Measurements from ENCODE around the gene HS3ST6.
"Not testable (repeated sequence)": the region's sequence is repeated elsewhere in the genome, so short reads cannot be mapped to it uniquely, and the experiment has no call there.

Gene HS3ST6

DNA sequence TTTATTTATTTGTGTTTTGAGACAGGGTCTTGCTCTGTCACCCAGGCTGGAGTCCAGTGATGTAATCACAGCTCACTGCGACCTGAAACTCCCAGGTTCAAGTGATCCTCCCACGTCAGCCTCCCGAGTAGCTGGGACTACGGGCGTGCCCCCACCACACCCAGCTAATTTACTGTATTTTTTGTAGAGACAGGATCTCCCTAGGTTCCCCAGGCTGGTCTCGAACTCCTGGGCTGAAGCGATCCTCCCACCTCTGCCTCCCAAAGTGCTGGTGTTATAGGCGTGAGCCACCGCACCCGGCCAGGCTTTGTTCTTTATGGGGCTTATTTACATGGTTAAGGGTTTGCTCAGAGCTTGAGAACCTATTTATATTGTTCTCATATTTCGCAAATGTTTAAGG, 40.4 kb downstream of the HS3ST6 start:
- DNase-seq (ENCODE audit: low spot score in 2 of 2), result no peak
- H3K4me3 ChIP-seq, result no peak overlapping the region

DNA sequence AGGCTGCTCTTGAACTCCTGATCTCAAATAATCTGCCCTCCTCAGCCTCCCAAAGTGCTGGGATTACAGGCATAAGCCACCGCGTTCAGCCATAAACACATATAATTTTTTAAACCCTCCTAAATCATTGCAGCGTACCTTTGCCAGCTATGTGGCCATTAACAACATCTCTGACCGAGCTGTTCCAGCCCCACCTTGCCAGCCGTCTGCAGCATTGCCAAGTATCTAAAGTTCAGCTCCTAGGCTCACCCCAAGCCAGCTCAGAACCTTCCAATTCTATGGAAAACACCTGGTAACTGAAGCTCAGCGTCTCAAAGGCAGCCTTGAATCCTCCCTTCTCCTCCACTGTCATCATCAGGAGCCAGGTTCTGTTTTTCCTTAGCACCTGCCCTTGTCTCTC, 41.1 kb downstream of the HS3ST6 start:
- Histone ChIP-seq H3K9me3 (no peaks in the 10 kb centered on the region), H3K36me3 (replicated peaks) (no peaks in the 10 kb centered on the region), H3K4me3 (no peak overlapping the region), H3K27me3 (ENCODE audit: low read depth) (peaks cover 5% of the 10 kb centered on the region; the same call in 1 of the 2 replicates), H3K4me1 (no peaks in the 10 kb centered on the region)
- no peak for DNase-seq (ENCODE audit: low spot score in 2 of 2)
- in situ Hi-C loops (cut with MboI; ENCODE audit: low sequenced_read_pairs), result no loop called here

More for the DNA sequence above, 40.4 kb downstream of the HS3ST6 start:
- in situ Hi-C loops (cut with MboI; ENCODE audit: low sequenced_read_pairs), result no loop called here
- Histone ChIP-seq H3K9me3 (no peaks in the 10 kb centered on the region), H3K4me1 (no peaks in the 10 kb centered on the region), H3K36me3 (replicated peaks) (no peaks in the 10 kb centered on the region), H3K27me3 (ENCODE audit: low read depth) (peaks cover 5% of the 10 kb centered on the region; the same call in 1 of the 2 replicates)

DNA sequence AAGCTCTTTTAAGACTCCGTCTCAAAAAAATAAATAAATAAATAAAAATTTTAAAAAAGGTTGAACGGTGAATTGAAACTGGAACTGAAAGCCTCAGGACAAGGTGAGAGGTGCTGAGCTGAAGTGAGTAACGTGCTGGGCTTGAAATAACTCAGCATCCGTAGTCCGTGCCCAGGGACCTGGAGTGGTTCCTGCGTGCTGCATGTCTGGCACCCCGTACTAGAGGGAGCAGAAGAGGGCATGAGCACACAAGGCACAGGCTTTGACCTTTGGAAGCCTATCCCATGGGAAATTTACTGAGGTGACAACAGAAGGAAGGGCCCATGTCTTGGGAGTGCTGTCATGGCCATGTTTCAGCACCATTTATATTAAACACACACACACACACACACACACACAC, 41.7 kb downstream of the HS3ST6 start:
- no peaks in the 10 kb centered on the region for H3K4me1 ChIP-seq
- DNase-seq (ENCODE audit: low spot score in 2 of 2), result no peak
- no peaks in the 10 kb centered on the region for H3K36me3 ChIP-seq (replicated peaks)
- no peak overlapping the region for H3K4me3 ChIP-seq
- in situ Hi-C loops (cut with MboI; ENCODE audit: low sequenced_read_pairs), result no loop called here
- H3K27me3 ChIP-seq (ENCODE audit: low read depth), result peaks cover 5% of the 10 kb centered on the region; the same call in 1 of the 2 replicates
- H3K9me3 ChIP-seq, result no peaks in the 10 kb centered on the region

DNA sequence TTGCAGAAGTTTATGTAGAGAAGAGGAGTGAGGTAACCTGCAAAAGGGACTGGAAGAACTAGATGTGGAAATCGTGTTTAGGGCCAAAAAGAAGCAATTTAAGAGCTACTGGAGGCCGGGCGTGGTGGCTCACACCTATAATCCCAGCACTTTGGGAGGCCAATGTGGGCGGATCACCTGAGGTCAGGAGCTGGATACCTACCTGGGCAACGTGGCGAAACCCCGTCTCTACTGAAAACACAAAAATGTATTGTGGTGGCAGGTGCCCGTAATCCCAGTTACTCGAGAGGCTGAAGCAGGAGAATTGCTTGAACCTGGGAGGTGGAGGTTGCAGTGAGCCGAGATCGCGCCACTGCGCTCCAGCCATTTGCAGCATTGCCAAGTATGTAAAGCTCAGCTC, 42.1 kb downstream of the HS3ST6 start:
- H3K36me3 ChIP-seq (replicated peaks); H3K9me3 ChIP-seq; H3K4me3 ChIP-seq; H3K27me3 ChIP-seq (ENCODE audit: low read depth); in situ Hi-C loops (cut with MboI; ENCODE audit: low sequenced_read_pairs); H3K4me1 ChIP-seq; DNase-seq (ENCODE audit: low spot score in 2 of 2): not testable (repeated sequence)

DNA sequence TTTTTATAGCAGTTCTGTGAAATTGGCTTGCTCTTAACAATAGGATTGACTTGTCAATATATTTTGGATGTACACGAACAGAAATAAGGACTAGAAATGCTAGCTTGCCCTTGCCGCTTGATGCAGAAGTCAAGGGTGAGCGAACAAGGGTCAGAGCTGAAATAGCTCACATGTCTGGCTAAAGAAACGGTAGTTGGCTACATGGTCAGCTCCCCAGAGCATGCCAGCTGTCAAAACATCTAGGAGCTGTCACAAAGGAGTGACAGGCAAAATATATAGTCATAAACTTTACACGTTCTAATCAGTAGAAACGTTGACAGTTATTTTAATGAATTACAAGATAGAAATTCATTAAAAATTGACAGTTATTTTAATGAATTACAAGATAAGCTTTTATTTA, 43.4 kb downstream of the HS3ST6 start:
- DNase-seq (ENCODE audit: low spot score in 2 of 2), result no peak
- Histone ChIP-seq H3K4me3 (no peak overlapping the region), H3K36me3 (replicated peaks) (no peaks in the 10 kb centered on the region), H3K27me3 (ENCODE audit: low read depth) (peaks cover 5% of the 10 kb centered on the region; the same call in 1 of the 2 replicates), H3K9me3 (no peaks in the 10 kb centered on the region), H3K4me1 (no peaks in the 10 kb centered on the region)
- in situ Hi-C loops (cut with MboI; ENCODE audit: low sequenced_read_pairs), result no loop called here

DNA sequence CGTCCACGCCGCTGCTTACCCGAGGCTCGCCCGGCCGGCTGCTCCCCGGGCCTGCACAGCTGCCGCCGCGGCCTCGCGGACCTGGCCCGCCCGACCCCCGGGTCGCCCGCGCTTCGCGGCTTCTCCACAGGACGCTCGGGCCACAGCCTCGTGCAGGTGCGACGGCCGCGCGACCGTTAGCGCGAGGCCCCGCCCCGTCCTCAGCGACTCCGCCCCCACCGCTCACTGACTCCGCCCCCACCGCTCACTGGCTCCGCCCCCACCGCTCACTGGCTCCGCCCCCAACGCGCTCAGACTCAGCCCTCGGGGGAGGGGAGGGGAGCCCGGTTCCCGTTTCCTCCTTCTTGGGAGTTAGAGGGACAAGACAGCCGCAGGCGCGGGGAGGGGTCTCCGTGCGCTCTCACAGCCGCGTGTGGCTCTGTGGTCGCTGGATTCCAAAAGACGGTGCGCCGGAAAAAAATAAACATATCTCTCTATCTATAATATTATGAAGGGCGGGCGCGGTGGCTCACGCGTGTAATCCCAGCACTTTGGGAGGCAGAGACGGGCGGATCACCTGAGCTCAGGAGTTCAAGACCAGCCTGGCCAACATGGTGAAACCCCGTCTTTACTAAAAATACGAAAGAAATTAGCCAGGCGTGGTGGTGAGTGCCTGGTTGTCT, 46.1 kb downstream of the HS3ST6 start, which contains the start of gene MEIOB:
MEIOB (minus strand) TSS at position 191 of the 662 bp plus-strand sequence. CDS start 3,989 bp downstream, outside the sequence.
- Histone ChIP-seq H3K9me3 (no peaks in the 10 kb centered on the region), H3K4me1 (no peaks in the 10 kb centered on the region), H3K4me3 (peak within 1 kb of the TSS; percentile 21), H3K36me3 (replicated peaks) (no peaks in the 10 kb centered on the region), H3K27me3 (ENCODE audit: low read depth) (0 out of 2 replicates have a peak, but pooled peaks cover 4% of the 10 kb centered on the region)
- DNase-seq (ENCODE audit: low spot score in 2 of 2), result peak in 1 of 2 experiments; percentile 71
- in situ Hi-C loops (cut with MboI; ENCODE audit: low sequenced_read_pairs), result no loop called here

DNA sequence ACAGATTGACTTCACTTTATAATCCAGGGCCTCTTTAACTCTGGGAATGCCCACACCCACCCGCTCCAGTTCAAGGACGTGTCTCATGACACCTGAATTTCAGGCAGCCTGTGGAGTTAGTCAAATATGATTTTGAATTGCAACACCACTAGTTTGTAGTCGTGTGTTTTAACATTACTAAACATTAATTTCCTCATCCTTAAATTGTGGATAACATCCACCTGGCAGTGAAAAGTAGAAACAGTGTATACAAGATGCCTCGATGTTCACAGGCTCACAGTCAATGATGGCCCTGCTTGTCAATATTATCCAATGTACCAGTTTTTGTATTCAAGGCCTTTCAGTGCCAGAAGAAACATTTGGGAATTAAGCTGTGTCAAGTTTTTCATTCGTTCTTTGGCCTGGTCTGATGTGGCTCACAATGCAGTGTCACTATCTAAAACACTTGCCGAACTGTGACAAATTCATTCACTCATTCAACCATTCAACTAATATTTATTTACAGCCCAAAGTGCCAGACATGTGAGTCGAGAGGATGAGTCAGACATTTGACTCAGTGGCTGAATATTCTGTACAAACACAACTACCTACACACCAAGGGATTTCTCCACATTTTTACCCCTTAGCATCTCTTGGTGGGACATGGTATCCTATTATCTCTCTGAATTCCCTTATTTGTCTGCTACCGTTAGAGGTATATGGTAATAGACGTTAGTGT, 47.7 kb downstream of the HS3ST6 start:
- H3K9me3 ChIP-seq, result no peaks in the 10 kb centered on the region
- H3K4me3 ChIP-seq, result no peak overlapping the region
- no peaks in the 10 kb centered on the region for H3K36me3 ChIP-seq (replicated peaks)
- DNase-seq (ENCODE audit: low spot score in 2 of 2), result no peak
- no peaks in the 10 kb centered on the region for H3K4me1 ChIP-seq
- peaks cover 6% of the 10 kb centered on the region; the same call in 1 of the 2 replicates for H3K27me3 ChIP-seq (ENCODE audit: low read depth)
- in situ Hi-C loops (cut with MboI; ENCODE audit: low sequenced_read_pairs), result no loop called here

DNA sequence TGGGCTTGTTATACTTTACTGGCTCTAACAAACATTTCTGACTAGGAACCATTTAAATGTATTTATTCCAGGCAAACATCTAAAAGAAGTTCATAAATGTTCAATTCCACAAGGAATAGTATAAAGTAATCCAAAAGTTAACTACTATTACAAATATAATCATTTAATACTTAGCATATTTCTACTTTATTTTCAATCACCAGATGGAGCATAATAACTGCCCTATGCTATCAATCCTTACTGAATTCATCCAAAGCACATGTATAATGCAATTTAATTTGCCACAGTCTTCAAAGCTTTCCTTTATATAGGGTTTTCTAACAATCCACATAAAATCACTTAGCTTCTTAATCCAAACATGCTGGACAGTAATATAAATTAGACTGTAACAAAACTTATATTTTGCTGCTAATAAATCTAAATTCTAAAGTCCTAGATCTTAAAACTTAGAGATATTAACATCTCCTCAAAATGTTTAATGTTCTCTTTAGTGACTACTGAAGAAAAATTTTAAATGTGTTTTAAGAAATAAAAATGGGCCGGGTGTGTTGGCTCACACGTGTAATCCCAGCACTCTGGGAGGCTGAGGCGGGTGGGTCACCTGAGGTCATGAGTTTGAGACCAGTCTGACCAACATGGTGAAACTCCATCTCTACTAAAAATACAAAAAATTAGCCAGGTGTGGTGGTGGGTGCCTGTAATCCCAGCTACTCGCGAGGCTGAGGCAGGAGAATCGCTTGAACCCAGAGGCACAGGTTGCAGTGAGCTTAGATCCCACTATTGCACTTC, 52.1 kb downstream of the HS3ST6 start:
- Histone ChIP-seq H3K27me3 (ENCODE audit: low read depth) (peaks cover 13% of the 10 kb centered on the region), H3K4me1 (no peaks in the 10 kb centered on the region), H3K36me3 (replicated peaks) (no peaks in the 10 kb centered on the region), H3K9me3 (no peaks in the 10 kb centered on the region), H3K4me3 (no peak overlapping the region)
- in situ Hi-C loops (cut with MboI; ENCODE audit: low sequenced_read_pairs), result no loop called here
- no peak for DNase-seq (ENCODE audit: low spot score in 2 of 2)

DNA sequence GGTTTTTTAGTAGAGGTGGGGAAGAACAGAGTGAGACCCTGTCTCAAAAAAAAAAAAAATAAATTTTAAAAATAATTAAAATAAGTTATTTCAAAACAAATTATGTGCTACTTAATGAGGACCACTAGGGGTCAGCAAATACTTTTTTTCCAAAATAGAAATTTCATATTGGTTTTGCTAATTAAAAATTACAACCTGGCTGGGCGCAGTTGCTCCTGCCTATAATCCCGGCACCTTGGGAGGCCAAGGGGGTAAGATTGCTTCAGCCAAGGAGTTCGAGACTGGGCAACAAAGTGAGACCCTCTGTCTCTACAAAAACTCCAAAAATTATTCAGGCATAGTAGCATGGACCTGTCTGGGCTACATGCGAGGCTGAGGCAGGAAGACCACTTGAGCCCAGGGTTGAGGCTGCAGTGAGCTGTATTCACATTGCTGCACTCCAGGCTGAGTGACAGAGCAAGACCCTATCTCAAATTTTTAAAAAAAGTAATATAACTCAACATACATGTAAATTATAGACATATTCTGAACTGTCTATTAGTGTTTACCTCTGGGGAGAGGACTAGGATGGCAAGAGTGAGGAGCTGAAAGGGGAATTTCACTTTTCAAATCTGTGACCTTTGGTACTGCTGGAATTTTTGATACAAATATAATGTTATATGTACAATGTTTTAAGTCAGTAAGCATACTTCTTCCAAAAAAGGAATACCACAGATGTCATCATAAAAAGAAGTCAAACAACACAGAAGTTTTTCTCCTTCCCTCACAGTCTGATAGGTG, 54.3 kb downstream of the HS3ST6 start:
- H3K4me1 ChIP-seq, result no peaks in the 10 kb centered on the region
- H3K36me3 ChIP-seq (replicated peaks), result no peaks in the 10 kb centered on the region
- in situ Hi-C loops (cut with MboI; ENCODE audit: low sequenced_read_pairs), result no loop called here
- H3K4me3 ChIP-seq, result no peak overlapping the region
- H3K9me3 ChIP-seq, result no peaks in the 10 kb centered on the region
- peaks cover 35% of the 10 kb centered on the region for H3K27me3 ChIP-seq (ENCODE audit: low read depth)
- peak; percentile 29 to 46 for DNase-seq (ENCODE audit: low spot score in 2 of 2)

DNA sequence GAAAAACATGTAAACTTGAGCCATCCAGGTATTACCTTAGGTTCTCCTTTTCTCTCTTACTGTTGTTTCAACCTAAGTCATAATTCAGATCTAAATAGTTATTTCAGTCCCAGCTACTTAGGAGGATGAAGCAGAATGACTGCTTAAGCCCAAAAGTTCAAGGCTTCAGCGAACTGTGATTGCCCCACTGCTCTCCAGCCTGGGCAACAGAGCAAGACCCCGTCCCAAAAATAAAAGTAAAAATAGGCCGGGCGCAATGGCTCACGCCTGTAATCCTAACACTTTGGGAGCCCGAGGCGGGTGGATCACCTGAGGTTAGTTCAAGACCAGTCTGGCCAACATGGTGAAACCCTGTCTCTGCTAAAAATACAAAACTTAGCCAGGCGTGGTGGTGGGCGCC, 55.8 kb downstream of the HS3ST6 start:
- Histone ChIP-seq H3K4me1 (no peaks in the 10 kb centered on the region), H3K4me3 (no peak overlapping the region), H3K27me3 (ENCODE audit: low read depth) (peaks cover 46% of the 10 kb centered on the region), H3K9me3 (no peaks in the 10 kb centered on the region), H3K36me3 (replicated peaks) (no peaks in the 10 kb centered on the region)
- DNase-seq (ENCODE audit: low spot score in 2 of 2), result no peak
- in situ Hi-C loops (cut with MboI; ENCODE audit: low sequenced_read_pairs), result no loop called here

DNA sequence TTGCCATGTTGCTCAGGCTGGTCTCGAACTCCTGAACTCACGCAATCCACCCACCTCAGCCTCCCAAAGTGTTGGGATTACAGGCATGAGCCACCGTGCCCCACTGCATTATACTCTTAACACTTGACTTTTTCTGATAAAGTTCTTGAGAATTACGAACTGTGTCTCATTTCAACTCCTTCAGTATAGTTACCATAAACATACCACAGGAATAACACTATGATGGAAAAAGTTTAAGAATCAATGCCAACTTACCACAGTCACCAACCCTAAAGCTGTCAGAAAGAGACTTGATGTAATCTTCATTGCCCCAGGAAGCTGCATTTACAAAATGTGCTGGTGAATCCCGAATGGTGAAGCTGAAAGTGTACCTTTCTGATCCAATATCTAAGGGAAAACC, 56.5 kb downstream of the HS3ST6 start:
- H3K36me3 ChIP-seq (replicated peaks), result no peaks in the 10 kb centered on the region
- in situ Hi-C loops (cut with MboI; ENCODE audit: low sequenced_read_pairs), result no loop called here
- H3K4me1 ChIP-seq, result no peaks in the 10 kb centered on the region
- H3K27me3 ChIP-seq (ENCODE audit: low read depth), result peaks cover 52% of the 10 kb centered on the region
- no peaks in the 10 kb centered on the region for H3K9me3 ChIP-seq
- DNase-seq (ENCODE audit: low spot score in 2 of 2), result no peak
- H3K4me3 ChIP-seq, result no peak overlapping the region
